ENCODE measurements around the gene FABP7.

FABP7 gene

DNA sequence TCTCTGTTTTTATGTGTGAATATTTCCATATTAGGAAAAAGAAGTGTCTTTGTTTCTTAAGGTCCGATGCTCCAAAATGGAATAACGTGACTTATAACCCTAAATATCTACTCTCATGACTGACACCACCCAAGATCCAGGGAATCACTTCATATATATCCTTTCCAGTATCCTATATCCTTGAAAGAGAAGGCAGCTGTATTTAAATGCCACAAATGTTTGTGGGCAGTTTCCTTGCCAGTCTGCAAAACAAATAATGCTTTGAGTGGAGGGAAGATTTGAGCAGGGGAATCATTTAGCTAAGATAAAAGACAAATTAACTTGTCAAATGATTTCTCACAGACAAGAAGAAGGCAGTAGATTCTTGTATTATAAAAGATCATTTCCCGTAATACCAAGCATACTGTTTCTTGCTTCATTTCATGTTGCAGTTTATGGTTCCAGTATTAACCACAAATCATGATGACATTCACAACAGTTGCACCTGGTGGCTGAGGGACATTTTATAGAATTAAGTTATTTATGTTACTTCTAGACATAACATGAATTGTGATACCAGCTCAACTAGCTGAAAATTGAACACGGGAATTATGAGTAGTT lies 30.0 kb upstream of the FABP7 start:
- Mint-ChIP-seq H3K27me3 (ENCODE audit: low read depth) (peaks cover 3% of the 10 kb centered on the region), H3K9me3 (no peaks in the 10 kb centered on the region), H3K27ac (no peak overlapping the region), H3K36me3 (ENCODE audit: low read depth) (no peaks in the 10 kb centered on the region), H3K4me1 (ENCODE audit: low read depth) (peaks cover 28% of the 10 kb centered on the region), H3K4me3 (no peak overlapping the region)

DNA sequence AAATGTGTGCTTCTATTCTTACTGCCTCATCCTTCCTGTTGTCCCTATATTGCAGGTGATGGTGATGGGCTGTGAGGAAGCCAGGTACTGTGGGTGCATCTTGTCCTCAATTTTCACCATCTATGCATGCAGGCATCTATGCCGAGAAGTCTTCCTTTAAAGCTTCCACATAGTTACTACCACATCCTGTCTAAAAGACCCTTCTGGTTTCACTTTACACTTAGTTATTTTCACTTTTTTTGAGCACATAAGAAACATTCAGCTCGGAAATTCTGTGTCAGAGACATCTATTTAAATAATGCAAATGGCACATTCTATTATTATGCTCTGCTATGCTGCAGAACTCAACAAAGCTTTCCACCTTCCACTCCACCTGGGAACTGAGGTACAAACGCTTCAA lies 28.2 kb upstream of the FABP7 start:
- H3K9me3 Mint-ChIP-seq, result no peaks in the 10 kb centered on the region
- H3K36me3 Mint-ChIP-seq (ENCODE audit: low read depth), result no peaks in the 10 kb centered on the region
- peak overlapping the region; percentile 76 for H3K27ac Mint-ChIP-seq
- H3K4me1 Mint-ChIP-seq (ENCODE audit: low read depth), result peaks cover 31% of the 10 kb centered on the region
- H3K27me3 Mint-ChIP-seq (ENCODE audit: low read depth), result peaks cover 3% of the 10 kb centered on the region
- H3K4me3 Mint-ChIP-seq, result peak overlapping the region; percentile 22

GRCh38 chr6:122752459-122752858 lies 27.1 kb upstream of the FABP7 start:
- H3K9me3 Mint-ChIP-seq, result no peaks in the 10 kb centered on the region
- peaks cover 3% of the 10 kb centered on the region for H3K27me3 Mint-ChIP-seq (ENCODE audit: low read depth)
- H3K4me3 Mint-ChIP-seq, result no peak overlapping the region
- peaks cover 30% of the 10 kb centered on the region for H3K4me1 Mint-ChIP-seq (ENCODE audit: low read depth)
- H3K36me3 Mint-ChIP-seq (ENCODE audit: low read depth), result no peaks in the 10 kb centered on the region
- no peak overlapping the region for H3K27ac Mint-ChIP-seq

- Mint-ChIP-seq H3K4me3 (no peak overlapping the region), H3K27ac (no peak overlapping the region), H3K36me3 (ENCODE audit: low read depth) (no peaks in the 10 kb centered on the region), H3K9me3 (no peaks in the 10 kb centered on the region), H3K27me3 (ENCODE audit: low read depth) (peaks cover 2% of the 10 kb centered on the region), H3K4me1 (ENCODE audit: low read depth) (peaks cover 25% of the 10 kb centered on the region)
Observed at GRCh38 chr6:122753000-122753687, 26.4 kb upstream of the FABP7 start.

GRCh38 chr6:122753688-122754056 lies 25.8 kb upstream of the FABP7 start:
- Mint-ChIP-seq H3K4me3 (no peak overlapping the region), H3K27me3 (ENCODE audit: low read depth) (no peaks in the 10 kb centered on the region), H3K9me3 (no peaks in the 10 kb centered on the region), H3K27ac (no peak overlapping the region), H3K4me1 (ENCODE audit: low read depth) (peaks cover 24% of the 10 kb centered on the region), H3K36me3 (ENCODE audit: low read depth) (no peaks in the 10 kb centered on the region)

- Mint-ChIP-seq H3K27ac (peak overlapping the region; percentile 18), H3K36me3 (ENCODE audit: low read depth) (no peaks in the 10 kb centered on the region), H3K4me3 (no peak overlapping the region), H3K27me3 (ENCODE audit: low read depth) (no peaks in the 10 kb centered on the region), H3K4me1 (ENCODE audit: low read depth) (peaks cover 29% of the 10 kb centered on the region), H3K9me3 (no peaks in the 10 kb centered on the region)
Observed at GRCh38 chr6:122754191-122754731, 25.3 kb upstream of the FABP7 start.

GRCh38 chr6:122755901-122756300 lies 23.6 kb upstream of the FABP7 start:
- no peaks in the 10 kb centered on the region for H3K27me3 Mint-ChIP-seq (ENCODE audit: low read depth)
- peaks cover 28% of the 10 kb centered on the region for H3K4me1 Mint-ChIP-seq (ENCODE audit: low read depth)
- H3K36me3 Mint-ChIP-seq (ENCODE audit: low read depth), result no peaks in the 10 kb centered on the region
- no peak overlapping the region for H3K27ac Mint-ChIP-seq
- no peak overlapping the region for H3K4me3 Mint-ChIP-seq
- H3K9me3 Mint-ChIP-seq, result no peaks in the 10 kb centered on the region

DNA sequence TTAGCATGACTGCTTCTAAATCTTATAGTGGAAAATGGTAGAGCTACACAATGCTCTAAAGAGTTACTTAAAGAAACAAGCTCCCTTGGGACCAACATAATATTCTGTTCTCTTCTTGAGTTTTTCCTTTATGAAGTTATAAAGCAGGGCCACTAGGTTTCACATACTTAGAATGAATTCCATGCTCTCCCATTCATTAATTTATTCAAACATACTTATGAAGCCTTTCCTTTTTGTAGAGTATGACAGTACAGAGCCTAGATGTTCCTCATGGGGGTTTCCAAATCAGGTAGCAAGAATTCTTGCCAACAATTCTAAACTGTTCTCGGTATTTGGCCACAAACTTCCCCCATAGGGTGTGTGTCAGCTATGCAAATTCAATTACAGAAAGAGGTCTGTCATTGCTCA lies 20.6 kb upstream of the FABP7 start:
- Mint-ChIP-seq H3K9me3 (peaks cover 5% of the 10 kb centered on the region), H3K4me1 (ENCODE audit: low read depth) (peaks cover 14% of the 10 kb centered on the region), H3K4me3 (no peak overlapping the region), H3K27me3 (ENCODE audit: low read depth) (no peaks in the 10 kb centered on the region), H3K36me3 (ENCODE audit: low read depth) (no peaks in the 10 kb centered on the region), H3K27ac (peak overlapping the region; percentile 46)

GRCh38 chr6:122760330-122760729 lies 19.2 kb upstream of the FABP7 start:
- H3K9me3 Mint-ChIP-seq, result peaks cover 5% of the 10 kb centered on the region

GRCh38 chr6:122766256-122766655 lies 13.3 kb upstream of the FABP7 start:
- H3K27me3 Mint-ChIP-seq (ENCODE audit: low read depth), result peaks cover 23% of the 10 kb centered on the region
- H3K27ac Mint-ChIP-seq, result no peak overlapping the region
- no peaks in the 10 kb centered on the region for H3K4me1 Mint-ChIP-seq (ENCODE audit: low read depth)
- no peaks in the 10 kb centered on the region for H3K36me3 Mint-ChIP-seq (ENCODE audit: low read depth)
- peaks cover 5% of the 10 kb centered on the region for H3K9me3 Mint-ChIP-seq
- no peak overlapping the region for H3K4me3 Mint-ChIP-seq

More at GRCh38 chr6:122760330-122760729, 19.2 kb upstream of the FABP7 start:
- peaks cover 9% of the 10 kb centered on the region for H3K4me1 Mint-ChIP-seq (ENCODE audit: low read depth)
- no peak overlapping the region for H3K4me3 Mint-ChIP-seq
- no peaks in the 10 kb centered on the region for H3K27me3 Mint-ChIP-seq (ENCODE audit: low read depth)
- H3K27ac Mint-ChIP-seq, result no peak overlapping the region
- no peaks in the 10 kb centered on the region for H3K36me3 Mint-ChIP-seq (ENCODE audit: low read depth)

DNA sequence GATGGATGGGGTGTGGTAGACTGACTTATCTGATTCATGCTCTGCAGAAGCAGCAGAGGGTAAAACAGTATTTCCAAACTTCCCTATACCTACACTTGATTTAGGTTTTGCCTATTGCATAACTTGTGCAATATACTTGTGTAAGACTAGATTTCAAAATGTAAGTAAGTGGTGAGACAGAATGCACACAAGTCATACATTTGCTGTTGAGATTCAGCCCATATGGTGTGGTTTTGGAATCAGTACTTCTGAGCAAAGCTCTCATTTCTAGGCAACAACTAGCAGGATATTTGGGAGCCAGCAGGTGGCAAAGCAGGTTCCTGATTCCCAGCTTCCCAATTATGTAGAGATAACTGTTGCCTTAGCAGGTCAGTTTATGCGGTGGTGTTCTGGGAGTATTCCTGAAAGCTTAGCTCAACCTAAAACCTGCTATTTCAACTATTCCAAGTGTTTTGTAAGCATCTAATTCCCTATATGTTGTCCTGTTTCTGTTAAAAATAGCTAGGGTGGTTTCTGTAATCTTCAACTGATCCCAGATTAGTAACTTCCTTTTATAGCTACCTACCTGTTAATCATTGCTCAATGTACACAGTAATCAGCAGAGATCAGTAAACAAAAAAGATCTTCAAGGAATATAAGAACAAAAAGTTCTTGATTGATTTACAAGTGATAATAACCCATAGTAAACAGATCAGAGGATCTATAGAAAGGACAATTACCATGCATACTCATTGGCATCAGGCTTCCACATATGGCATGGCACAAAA lies 8.5 kb upstream of the FABP7 start:
- Mint-ChIP-seq H3K27me3 (ENCODE audit: low read depth) (peaks cover 28% of the 10 kb centered on the region), H3K9me3 (no peaks in the 10 kb centered on the region), H3K4me1 (ENCODE audit: low read depth) (no peaks in the 10 kb centered on the region), H3K27ac (no peak overlapping the region), H3K36me3 (ENCODE audit: low read depth) (no peaks in the 10 kb centered on the region), H3K4me3 (no peak overlapping the region)

DNA sequence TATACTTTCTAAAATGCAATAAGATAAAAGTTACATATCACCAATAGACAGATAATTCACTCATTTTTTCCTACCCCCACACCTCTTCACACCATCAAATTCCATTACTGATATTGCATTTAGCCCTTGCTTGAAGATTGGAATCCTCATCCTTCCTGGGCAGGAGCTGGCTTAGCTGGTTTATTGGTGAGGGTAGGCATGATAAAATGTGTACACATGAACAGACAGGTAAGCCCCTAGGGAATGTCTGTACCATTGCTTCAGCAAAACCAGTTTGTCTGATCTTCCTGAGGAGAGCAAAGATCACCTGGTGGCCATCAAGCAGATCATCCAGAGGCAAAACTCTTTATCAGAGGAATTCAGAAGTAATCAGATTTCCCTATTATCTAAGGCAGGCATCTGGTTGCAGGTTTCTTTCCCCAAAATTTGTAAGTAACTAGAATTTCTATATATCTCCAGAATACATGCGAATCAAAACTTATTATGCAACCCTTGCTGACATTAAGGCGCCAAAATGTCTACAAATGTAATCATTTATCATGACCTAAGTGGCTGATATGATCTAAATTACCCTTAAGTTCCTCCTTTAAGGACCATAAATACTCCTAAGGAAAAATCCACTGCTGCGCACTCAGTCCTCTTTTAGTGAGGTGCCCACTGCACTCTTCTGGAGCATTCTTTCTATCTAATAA lies 6.6 kb upstream of the FABP7 start:
- Mint-ChIP-seq H3K36me3 (ENCODE audit: low read depth) (no peaks in the 10 kb centered on the region), H3K27me3 (ENCODE audit: low read depth) (peaks cover 23% of the 10 kb centered on the region), H3K9me3 (no peaks in the 10 kb centered on the region), H3K4me3 (no peak overlapping the region), H3K27ac (no peak overlapping the region), H3K4me1 (ENCODE audit: low read depth) (no peaks in the 10 kb centered on the region)

DNA sequence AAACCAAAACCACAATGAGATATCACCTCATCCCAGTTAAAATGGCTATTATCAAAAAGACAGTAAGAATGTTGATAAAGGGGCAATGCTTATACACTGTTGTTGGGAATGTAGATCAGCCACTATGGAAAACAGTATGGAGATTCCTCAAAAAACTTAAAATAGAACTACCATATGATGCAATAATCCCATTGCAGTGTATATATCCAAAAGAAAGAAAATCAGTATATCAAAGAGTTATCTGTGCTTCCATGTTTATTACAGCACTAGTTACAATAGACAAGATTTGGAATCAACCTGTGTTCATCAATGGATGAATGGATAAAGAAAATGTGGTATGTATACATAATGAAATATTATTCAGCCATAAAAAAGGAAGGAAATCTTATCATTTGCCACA lies 3.5 kb upstream of the FABP7 start:
- no peak overlapping the region for H3K4me3 Mint-ChIP-seq
- no peaks in the 10 kb centered on the region for H3K4me1 Mint-ChIP-seq (ENCODE audit: low read depth)
- H3K9me3 Mint-ChIP-seq, result no peaks in the 10 kb centered on the region
- H3K36me3 Mint-ChIP-seq (ENCODE audit: low read depth), result no peaks in the 10 kb centered on the region
- H3K27ac Mint-ChIP-seq, result no peak overlapping the region
- H3K27me3 Mint-ChIP-seq (ENCODE audit: low read depth), result peaks cover 40% of the 10 kb centered on the region

DNA sequence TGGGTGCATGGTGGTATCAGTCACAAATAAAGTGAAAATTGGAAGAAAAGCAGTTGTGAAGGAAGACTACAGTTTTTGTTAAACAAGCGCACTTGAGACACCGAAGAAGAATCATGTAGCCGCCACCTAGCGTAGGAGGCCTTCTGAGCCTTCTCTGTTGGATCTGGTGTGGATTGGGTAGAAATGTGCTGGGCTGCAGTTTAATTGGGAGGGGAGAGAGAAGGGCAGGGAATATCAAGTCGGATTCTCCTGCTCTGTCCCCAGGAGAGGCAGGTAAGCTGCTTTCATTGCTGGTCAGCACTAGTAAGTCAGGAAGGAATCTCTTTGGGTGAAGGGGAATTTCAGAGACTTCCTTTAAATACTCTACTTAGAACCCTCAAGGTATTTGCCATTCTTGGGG lies 1.2 kb upstream of the FABP7 start:
- H3K27ac Mint-ChIP-seq, result no peak overlapping the region
- H3K4me1 Mint-ChIP-seq (ENCODE audit: low read depth), result no peaks in the 10 kb centered on the region
- H3K36me3 Mint-ChIP-seq (ENCODE audit: low read depth), result no peaks in the 10 kb centered on the region
- H3K9me3 Mint-ChIP-seq, result no peaks in the 10 kb centered on the region
- peaks cover 41% of the 10 kb centered on the region for H3K27me3 Mint-ChIP-seq (ENCODE audit: low read depth)
- no peak overlapping the region for H3K4me3 Mint-ChIP-seq

All from T-helper 1 cell treated with Interleukin-12 subunit alpha and Interleukin-12 subunit beta and Interleukin-4 antibody, amounts not matched to agents 30 μg/mL and 1 μg/mL, for 36 hours (primary cell).